ENCODE data around the gene ZC3H13.

Gene ZC3H13

GRCh38 chr13:46087481-46087880 is 34.9 kb upstream of the ZC3H13 start:
- Histone ChIP-seq H3K9me3 (ENCODE audit: control insufficient read depth, insufficient read depth, low read length) (no peaks in the 10 kb centered on the region), H3K79me2 (ENCODE audit: control insufficient read depth, low read length) (no peaks in the 10 kb centered on the region), H4K20me1 (ENCODE audit: control insufficient read depth, insufficient read depth, low read depth, low read length) (no peaks in the 10 kb centered on the region), H3K4me3 (ENCODE audit: low read length) (no peak overlapping the region), H3K27me3 (ENCODE audit: control insufficient read depth, low read length) (no peaks in the 10 kb centered on the region), H3K4me2 (ENCODE audit: low read length) (no peak overlapping the region), H3K36me3 (ENCODE audit: control insufficient read depth, low read length) (no peaks in the 10 kb centered on the region), H3K4me1 (ENCODE audit: control insufficient read depth, low read length) (no peaks in the 10 kb centered on the region), H3F3A (ENCODE audit: control insufficient read depth, insufficient read depth) (no peaks in the 10 kb centered on the region), H3K27ac (ENCODE audit: low read depth, low read length) (no peak overlapping the region), H3K9me2 (replicated peaks; ENCODE audit: control insufficient read depth, low read length) (no peaks in the 10 kb centered on the region)
- no peak for TF ChIP-seq EZH2phosphoT487 (IDR thresholded peaks at IDR 0.05; ENCODE audit: borderline replicate concordance, low read length)
- TF ChIP-seq CTCF (IDR thresholded peaks at IDR 0.05; ENCODE audit: low read depth, low read length, poor library complexity, severe bottlenecking) = no peak

GRCh38 chr13:46086985-46087384 is 34.4 kb upstream of the ZC3H13 start:
- H3K4me2 ChIP-seq (ENCODE audit: low read length) = no peak overlapping the region
- H3K4me1 ChIP-seq (ENCODE audit: control insufficient read depth, low read length) = no peaks in the 10 kb centered on the region
- 0 out of 2 replicates have a peak, but pooled peaks cover 4% of the 10 kb centered on the region for H3K27me3 ChIP-seq (ENCODE audit: control insufficient read depth, low read length)
- H3K36me3 ChIP-seq (ENCODE audit: control insufficient read depth, low read length) = no peaks in the 10 kb centered on the region
- no peaks in the 10 kb centered on the region for H3K9me2 ChIP-seq (replicated peaks; ENCODE audit: control insufficient read depth, low read length)
- no peaks in the 10 kb centered on the region for H3K9me3 ChIP-seq (ENCODE audit: control insufficient read depth, insufficient read depth, low read length)
- no peak overlapping the region for H3K27ac ChIP-seq (ENCODE audit: low read depth, low read length)
- H3K79me2 ChIP-seq (ENCODE audit: control insufficient read depth, low read length) = no peaks in the 10 kb centered on the region
- H3K4me3 ChIP-seq (ENCODE audit: low read length) = no peak overlapping the region
- no peaks in the 10 kb centered on the region for H4K20me1 ChIP-seq (ENCODE audit: control insufficient read depth, insufficient read depth, low read depth, low read length)
- no peak for TF ChIP-seq EZH2phosphoT487 (IDR thresholded peaks at IDR 0.05; ENCODE audit: borderline replicate concordance, low read length)
- no peak for TF ChIP-seq CTCF (IDR thresholded peaks at IDR 0.05; ENCODE audit: low read depth, low read length, poor library complexity, severe bottlenecking)
- no peaks in the 10 kb centered on the region for H3F3A ChIP-seq (ENCODE audit: control insufficient read depth, insufficient read depth)

- H3K79me2 ChIP-seq (ENCODE audit: control insufficient read depth, low read length) = no peaks in the 10 kb centered on the region
- H3K27me3 ChIP-seq (ENCODE audit: control insufficient read depth, low read length) = 0 out of 2 replicates have a peak, but pooled peaks cover 4% of the 10 kb centered on the region
- no peaks in the 10 kb centered on the region for H4K20me1 ChIP-seq (ENCODE audit: control insufficient read depth, insufficient read depth, low read depth, low read length)
- TF ChIP-seq CTCF (IDR thresholded peaks at IDR 0.05; ENCODE audit: low read depth, low read length, poor library complexity, severe bottlenecking) = no peak
- no peak overlapping the region for H3K27ac ChIP-seq (ENCODE audit: low read depth, low read length)
- H3F3A ChIP-seq (ENCODE audit: control insufficient read depth, insufficient read depth) = no peaks in the 10 kb centered on the region
- H3K36me3 ChIP-seq (ENCODE audit: control insufficient read depth, low read length) = no peaks in the 10 kb centered on the region
- no peak overlapping the region for H3K4me2 ChIP-seq (ENCODE audit: low read length)
- H3K9me3 ChIP-seq (ENCODE audit: control insufficient read depth, insufficient read depth, low read length) = no peaks in the 10 kb centered on the region
- H3K4me3 ChIP-seq (ENCODE audit: low read length) = no peak overlapping the region
- no peaks in the 10 kb centered on the region for H3K4me1 ChIP-seq (ENCODE audit: control insufficient read depth, low read length)
- H3K9me2 ChIP-seq (replicated peaks; ENCODE audit: control insufficient read depth, low read length) = no peaks in the 10 kb centered on the region
These were observed 33.9 kb upstream of the ZC3H13 start for GRCh38 chr13:46086421-46086922.

All from DOHH2 (cell line).